Measurements from ENCODE around the gene ALG5.

Gene ALG5

GRCh38 chr13:36915106-36915505 is 84.0 kb downstream of the ALG5 start:
- DNase-seq: no peak

GRCh38 chr13:36914648-36915047 is 84.5 kb downstream of the ALG5 start:
- no peak for DNase-seq

- DNase-seq: no peak
These were observed 85.7 kb downstream of the ALG5 start for GRCh38 chr13:36913463-36913862.

- no peak for DNase-seq
These were observed 86.2 kb downstream of the ALG5 start for GRCh38 chr13:36912973-36913372.

GRCh38 chr13:36912369-36912768 is 86.8 kb downstream of the ALG5 start:
- no peak for DNase-seq

GRCh38 chr13:36910545-36910944 is 88.6 kb downstream of the ALG5 start:
- DNase-seq: no peak

GRCh38 chr13:36907821-36908220 is 91.3 kb downstream of the ALG5 start:
- no peak for DNase-seq

- no peak for DNase-seq
These were observed 91.9 kb downstream of the ALG5 start for GRCh38 chr13:36907266-36907665.

- DNase-seq: no peak
These were observed 93.2 kb downstream of the ALG5 start for GRCh38 chr13:36905944-36906343.

GRCh38 chr13:36903925-36904595 is 95.1 kb downstream of the ALG5 start:
- no peak for DNase-seq

Data from OCI-M1 (cell line).